NT2/D1 (cell line): Measurements from ENCODE around the gene SUN2.
A peak's percentile ranks its signal among the peaks of the same experiment; 100 is the strongest.
"Not testable (repeated sequence)": the region's sequence is repeated elsewhere in the genome, so short reads cannot be mapped to it uniquely, and the experiment has no call there.

ENCODE experiments used
- DNase-seq: peaks from one replicate; pipeline ENCODE4 v3.0.0-alpha.2; 2011; ENCODE audit warnings: low read depth, low spot score
- H3K27me3 ChIP-seq: 2 replicates; pipeline ENCODE4 v1.6.0; 2011; ENCODE audit warnings: mild to moderate bottlenecking; ENCODE audit not compliant: insufficient read length, insufficient read depth
- H3K36me3 ChIP-seq: 2 replicates; pipeline ENCODE4 v1.6.1; 2011; ENCODE audit warnings: mild to moderate bottlenecking, low read length, mixed read lengths; ENCODE audit not compliant: insufficient read depth, insufficient read length
- H3K4me1 ChIP-seq: 2 replicates; pipeline ENCODE4 v1.5.1; 2011; ENCODE audit not compliant: insufficient read depth, insufficient read length
- H3K4me3 ChIP-seq: 2 replicates; pipeline ENCODE4 v1.5.1; 2011; ENCODE audit warnings: low read depth; ENCODE audit not compliant: insufficient read length
- H3K9ac ChIP-seq: 2 replicates; pipeline ENCODE4 v1.6.0; 2011; ENCODE audit warnings: low read depth; ENCODE audit not compliant: insufficient read length
- H3K9me3 ChIP-seq: 2 replicates; pipeline ENCODE4 v1.5.1; 2011; ENCODE audit warnings: mild to moderate bottlenecking, low read length; ENCODE audit not compliant: insufficient read depth
- SUZ12 ChIP-seq: IDR thresholded peaks from 2 replicates; pipeline ENCODE4 v1.6.1; 2011; ENCODE audit not compliant: insufficient read length, insufficient read depth; ENCODE audit errors: extremely low read depth
- YY1 ChIP-seq: IDR thresholded peaks from 2 replicates; pipeline ENCODE4 v1.6.1; 2011; ENCODE audit not compliant: insufficient read length, insufficient read depth
- ZNF274 ChIP-seq: IDR thresholded peaks from 2 replicates; pipeline ENCODE4 v1.6.1; 2011; ENCODE audit warnings: mild to moderate bottlenecking, low read depth, low read length

Gene SUN2

DNA sequence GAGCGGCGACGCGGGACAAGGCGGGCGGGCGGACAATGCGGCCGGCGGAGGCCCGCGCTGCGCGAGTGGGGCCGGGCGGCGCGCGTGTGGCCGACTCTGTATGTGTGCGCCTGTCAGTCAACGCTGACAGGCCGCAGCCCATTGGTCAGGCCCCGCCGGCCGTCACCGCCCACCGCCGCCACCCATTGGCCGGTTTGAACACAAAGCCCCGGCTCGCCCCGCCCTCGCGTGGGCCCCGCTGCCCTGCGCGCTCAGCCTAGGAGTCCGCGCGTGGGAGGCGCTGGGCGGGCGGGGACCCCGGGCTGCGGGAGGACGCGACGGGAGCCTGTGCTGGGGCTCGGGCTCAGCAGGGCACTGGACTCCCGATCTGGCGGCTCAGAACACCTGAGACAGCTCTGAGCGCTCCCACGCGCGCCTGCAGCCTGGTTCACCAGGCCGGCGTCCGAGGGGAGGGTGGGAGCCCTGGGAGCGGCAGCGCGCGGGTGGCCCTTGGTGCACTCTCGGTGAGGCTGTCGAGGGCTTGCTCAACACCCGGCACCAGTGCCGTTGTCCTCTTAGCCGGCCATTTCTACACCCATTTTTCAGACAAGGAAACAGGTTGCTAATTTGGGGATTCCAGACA is at the start of gene SUN2:
Gene SUN2, minus strand, starts transcription at position 88 of the 622 bp plus-strand sequence. CDS start 3,370 bp downstream, outside the sequence.
- Histone ChIP-seq H3K4me1 (peaks cover 6% of the 10 kb centered on the region), H3K9ac (peak within 1 kb of the TSS; percentile 76), H3K27me3 (peaks cover 14% of the 10 kb centered on the region), H3K9me3 (no peaks in the 10 kb centered on the region), H3K4me3 (peak within 1 kb of the TSS; percentile 70), H3K36me3 (peaks cover 17% of the 10 kb centered on the region)
- no peak for TF ChIP-seq SUZ12
- no peak for TF ChIP-seq ZNF274
- TF ChIP-seq YY1 = no peak
- no peak for DNase-seq

DNA sequence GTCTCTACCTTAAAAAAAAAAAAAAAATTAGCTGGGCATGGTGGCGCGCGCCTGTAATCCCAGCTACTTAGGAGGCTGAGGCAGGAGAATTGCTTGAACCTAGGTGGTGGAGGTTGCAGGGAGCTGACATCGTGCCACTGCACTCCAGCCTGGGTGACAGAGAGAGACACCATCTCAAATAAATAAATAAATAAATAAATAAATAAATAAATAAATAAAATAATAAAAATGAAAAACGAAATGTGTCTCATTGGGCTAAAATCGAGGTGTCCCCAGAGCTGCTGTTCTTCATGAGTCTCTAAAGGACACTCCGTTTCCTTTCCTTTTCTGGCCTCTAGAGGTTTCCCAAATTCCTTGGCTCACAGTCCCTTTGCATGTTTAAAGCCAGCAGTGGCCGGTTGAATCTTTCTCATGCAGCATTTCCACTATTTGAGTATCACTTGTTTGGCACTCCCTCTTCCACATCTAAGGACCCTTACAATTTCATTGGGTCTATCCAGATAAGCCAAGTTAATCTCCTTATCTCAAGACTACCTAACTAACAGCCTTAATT is 49.3 kb upstream of the SUN2 start:
- not testable (repeated sequence) for H3K27me3 ChIP-seq, H3K9me3 ChIP-seq, H3K9ac ChIP-seq, H3K4me1 ChIP-seq, DNase-seq, H3K4me3 ChIP-seq, H3K36me3 ChIP-seq

DNA sequence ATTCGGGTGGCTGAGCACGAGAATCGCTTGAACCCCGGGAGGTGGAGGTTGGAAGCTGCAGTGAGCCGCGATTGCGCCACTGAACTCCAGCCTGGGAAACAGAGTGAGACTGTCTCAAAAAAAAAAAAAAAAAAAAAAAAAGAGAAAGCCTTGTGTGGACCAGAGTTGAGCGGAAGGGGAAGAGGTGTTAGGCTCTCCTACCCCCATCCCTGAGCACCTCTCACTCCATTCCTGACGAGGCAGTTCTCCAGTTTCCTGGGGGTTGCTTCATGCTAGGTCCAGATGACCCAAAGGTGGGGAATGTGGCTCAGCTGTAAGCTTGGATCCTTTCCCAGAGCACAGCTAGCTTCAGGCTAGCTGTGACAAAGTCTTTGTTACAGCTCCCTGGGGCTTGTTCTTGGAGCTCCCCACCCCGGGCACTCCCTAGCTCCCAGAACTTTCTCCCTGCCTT is 46.9 kb upstream of the SUN2 start:
- TF ChIP-seq YY1 (no peak), SUZ12 (no peak), ZNF274 (no peak)
- Histone ChIP-seq H3K36me3 (no peaks in the 10 kb centered on the region), H3K9ac (peak overlapping the region; percentile 44), H3K4me1 (no peaks in the 10 kb centered on the region), H3K4me3 (peak overlapping the region; percentile 34), H3K9me3 (peaks cover 12% of the 10 kb centered on the region; the same call in 1 of the 2 replicates), H3K27me3 (no peaks in the 10 kb centered on the region)
- DNase-seq = no peak

- Histone ChIP-seq H3K4me3 (no peak overlapping the region), H3K9me3 (peaks cover 12% of the 10 kb centered on the region; the same call in 1 of the 2 replicates), H3K27me3 (no peaks in the 10 kb centered on the region), H3K4me1 (no peaks in the 10 kb centered on the region), H3K36me3 (no peaks in the 10 kb centered on the region), H3K9ac (no peak overlapping the region)
- no peak for DNase-seq
- TF ChIP-seq ZNF274 = no peak
- TF ChIP-seq YY1 = no peak
- no peak for TF ChIP-seq SUZ12
Measured at GRCh38 chr22:38799265-38800002, 43.6 kb upstream of the SUN2 start.

- Histone ChIP-seq H3K27me3 (no peaks in the 10 kb centered on the region), H3K9me3 (peaks cover 12% of the 10 kb centered on the region; the same call in 1 of the 2 replicates), H3K4me3 (no peak overlapping the region), H3K4me1 (no peaks in the 10 kb centered on the region), H3K36me3 (no peaks in the 10 kb centered on the region), H3K9ac (no peak overlapping the region)
- DNase-seq = no peak
- no peak for TF ChIP-seq ZNF274
- TF ChIP-seq SUZ12 = no peak
- TF ChIP-seq YY1 = no peak
Measured at GRCh38 chr22:38798496-38798895, 42.7 kb upstream of the SUN2 start.

- Histone ChIP-seq H3K4me1 (no peaks in the 10 kb centered on the region), H3K9me3 (peaks cover 12% of the 10 kb centered on the region; the same call in 1 of the 2 replicates), H3K4me3 (no peak overlapping the region), H3K27me3 (no peaks in the 10 kb centered on the region), H3K9ac (no peak overlapping the region), H3K36me3 (no peaks in the 10 kb centered on the region)
- no peak for DNase-seq
- TF ChIP-seq YY1 = no peak
- no peak for TF ChIP-seq ZNF274
- no peak for TF ChIP-seq SUZ12
Measured at GRCh38 chr22:38796262-38796957, 40.6 kb upstream of the SUN2 start.

DNA sequence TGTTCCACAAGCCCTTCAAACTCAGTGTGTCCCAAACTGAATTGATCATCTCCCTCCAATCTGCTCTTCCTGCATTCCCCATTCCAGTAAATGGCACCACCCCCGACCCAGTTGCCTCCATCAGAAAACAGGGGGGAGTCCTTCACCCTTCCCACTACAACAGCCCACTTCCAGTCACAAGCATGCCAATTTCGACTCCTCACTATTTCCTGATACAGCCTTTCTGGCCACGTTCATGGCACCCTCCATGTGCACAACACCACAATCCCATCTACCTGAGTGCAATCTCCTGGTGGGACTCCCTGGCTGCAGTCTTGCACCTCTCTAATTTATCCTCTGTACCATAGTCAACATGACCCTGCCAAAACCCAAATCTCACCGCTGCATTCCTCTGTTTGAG is 39.8 kb upstream of the SUN2 start:
- Histone ChIP-seq H3K36me3 (peaks cover under 1% of the 10 kb centered on the region), H3K4me1 (no peaks in the 10 kb centered on the region), H3K9ac (no peak overlapping the region), H3K27me3 (no peaks in the 10 kb centered on the region), H3K9me3 (peaks cover 12% of the 10 kb centered on the region; the same call in 1 of the 2 replicates), H3K4me3 (no peak overlapping the region)
- no peak for TF ChIP-seq SUZ12
- no peak for TF ChIP-seq ZNF274
- TF ChIP-seq YY1 = no peak
- DNase-seq = no peak
